K562 (cell line): ENCODE measurements around the gene YPEL1. TPM values are rescaled to one million over a fixed set of nuclear protein-coding genes. Genes with fewer than 3 reads are reported as not detected.

Experiments
- ATAC-seq: fragments of 200-7000 bp; cut with Tn5 transposase; 3 replicates; pipeline ENCODE4 v1.9.1; 2020; ENCODE audit warnings: moderate library complexity
- BruUV-seq: library from RNA; stranded (reverse); fragments of 400-500 nt; replicated peaks from 2 replicates; lab custom pipeline; 2021; lab: Mats Ljungman, UMichigan
- CTCF ChIA-PET: fragments of 300-600 bp; formaldehyde crosslinking; extraction: SDS; loops from one replicate; lab custom pipeline; 2021; ENCODE audit warnings: low intra/inter-chr PET ratio; lab: Yijun Ruan, JAX
- POLR2A ChIA-PET: fragments of 300-600, 350-650 bp; sonication (Branson Sonifier 250); formaldehyde crosslinking; extraction: SDS; loops from one replicate; lab custom pipeline; 2021; ENCODE audit warnings: antibody characterized with exemption, inconsistent platforms; lab: Yijun Ruan, JAX
- DNase-seq, 4 experiments: peaks; one replicate each; pipeline versions ENCODE4 v3.0.0 to v3.0.0-alpha.2; 2011 to 2018; ENCODE audit warnings: low spot score in 3 of 4, mixed read lengths in 3 of 4; ENCODE audit errors: extremely low read depth in 1 of 4
- FAIRE-seq: peaks from 2 replicates; lab custom pipeline; 2011; peaks lifted over from hg19 to GRCh38; lab: Jason Lieb, UNC
- H2AFZ ChIP-seq: 2 replicates; pipeline ENCODE4 v1.6.0; 2011; ENCODE audit warnings: low read depth, low read length, control low read depth, inconsistent platforms
- H3K27ac ChIP-seq: fragments of 200-600 bp; 3 replicates; pipeline ENCODE4 v1.8.0; 2011; ENCODE audit warnings: low read depth, mild to moderate bottlenecking, control low read depth, inconsistent platforms, low read length, moderate library complexity, mixed read lengths; ENCODE audit errors: extremely low read depth
- H3K27me3 ChIP-seq, 2 experiments: fragments of 300-600 bp in 1 of 2; 2 replicates in 1 of 2; 3 replicates in 1 of 2; pipeline versions ENCODE4 v1.6.0 to v1.8.0; 2011; ENCODE audit warnings: inconsistent platforms in 2 of 2, low read length in 2 of 2, mild to moderate bottlenecking in 1 of 2, mixed read lengths in 1 of 2, moderate library complexity in 1 of 2; ENCODE audit not compliant: control insufficient read depth in 2 of 2, insufficient read depth in 2 of 2
- H3K36me3 ChIP-seq: fragments of 300-600 bp; 3 replicates; pipeline ENCODE4 v1.8.0; 2011; ENCODE audit warnings: mild to moderate bottlenecking, low read length, inconsistent platforms; ENCODE audit not compliant: control insufficient read depth, insufficient read depth
- H3K4me1 ChIP-seq, 2 experiments: fragments of 200-600 bp in 1 of 2; replicated peaks in 1 of 2; 2 replicates in 1 of 2; 3 replicates in 1 of 2; pipeline versions ENCODE4 v1.5.1 to v1.8.0; 2011; ENCODE audit warnings: inconsistent platforms in 2 of 2, low read length in 2 of 2, mild to moderate bottlenecking in 1 of 2, mixed read lengths in 1 of 2, moderate library complexity in 1 of 2; ENCODE audit not compliant: control insufficient read depth in 2 of 2, insufficient read depth in 2 of 2
- H3K4me2 ChIP-seq: 2 replicates; pipeline ENCODE4 v1.6.1; 2011; ENCODE audit warnings: low read length, control low read depth, inconsistent platforms, mixed read lengths; ENCODE audit not compliant: insufficient read depth
- H3K4me3 ChIP-seq: fragments of 200-600 bp; sonication (generic), shearing (Covaris generic); 2 replicates; pipeline ENCODE4 v1.5.1; 2016; ENCODE audit warnings: control low read depth, inconsistent platforms
- H3K79me2 ChIP-seq: fragments of 200-600 bp; 3 replicates; pipeline ENCODE4 v1.8.0; 2011; ENCODE audit warnings: low read length, inconsistent platforms; ENCODE audit not compliant: control insufficient read depth, insufficient read depth
- H3K9ac ChIP-seq, 2 experiments: 2 replicates each; pipeline versions ENCODE4 v1.6.0 to v1.6.1; 2011; ENCODE audit warnings: low read depth in 2 of 2, low read length in 2 of 2, control low read depth in 1 of 2, inconsistent platforms in 1 of 2, mild to moderate bottlenecking in 1 of 2, mixed read lengths in 1 of 2; ENCODE audit not compliant: insufficient read depth in 1 of 2
- H3K9me1 ChIP-seq: one replicate; pipeline ENCODE4 v1.6.0; 2011; ENCODE audit warnings: inconsistent platforms, mild to moderate bottlenecking, low read length, moderate library complexity; ENCODE audit not compliant: control insufficient read depth, insufficient read depth
- H3K9me3 ChIP-seq: replicated peaks from 2 replicates; pipeline ENCODE4 v1.5.1; 2011; ENCODE audit warnings: low read depth, low read length, inconsistent platforms; ENCODE audit not compliant: control insufficient read depth, insufficient read depth
- H4K20me1 ChIP-seq: replicated peaks from 2 replicates; pipeline ENCODE4 v1.6.1; 2011; ENCODE audit warnings: low read length, inconsistent platforms, mixed read lengths; ENCODE audit not compliant: control insufficient read depth, insufficient read depth
- HNRNPLL ChIP-seq: fragments of 200-400 bp; formaldehyde crosslinking; IDR thresholded peaks from 2 replicates; pipeline ENCODE4 v1.6.1; 2017; ENCODE audit warnings: low read length, low read depth, mild to moderate bottlenecking; ENCODE audit not compliant: poor library complexity, severe bottlenecking
- RBM14 ChIP-seq: fragments of 200-400 bp; formaldehyde crosslinking; IDR thresholded peaks from 2 replicates; pipeline ENCODE4 v1.6.1; 2018; ENCODE audit warnings: low read depth, mild to moderate bottlenecking, low read length, moderate library complexity, borderline replicate concordance; ENCODE audit not compliant: insufficient read depth
- SMAD4 ChIP-seq: fragments of 250-450 bp; sonication (Bioruptor Pico); conservative IDR thresholded peaks from 2 replicates; pipeline ENCODE4 v1.8.0; 2021; ENCODE audit warnings: inconsistent platforms, mild to moderate bottlenecking, moderate library complexity
- SNRNP70 ChIP-seq: fragments of 200-400 bp; formaldehyde crosslinking; optimal IDR thresholded peaks from 2 replicates; pipeline ENCODE3; 2017; ENCODE audit warnings: low read depth, low read length
- TAF15 ChIP-seq: fragments of 200-400 bp; formaldehyde crosslinking; IDR thresholded peaks from 2 replicates; pipeline ENCODE4 v1.6.1; 2017; ENCODE audit warnings: mild to moderate bottlenecking, low read depth, low read length, moderate library complexity
- YY1 ChIP-seq, 3 experiments: IDR thresholded peaks; 2 replicates each; pipeline ENCODE4 v1.6.1; 2011; ENCODE audit warnings: low read length in 2 of 3, mild to moderate bottlenecking in 2 of 3, moderate library complexity in 2 of 3, borderline replicate concordance in 1 of 3, control low read depth in 1 of 3, low read depth in 1 of 3; ENCODE audit not compliant: insufficient read depth in 3 of 3, insufficient replicate concordance in 2 of 3, control insufficient read depth in 1 of 3, insufficient read length in 1 of 3; ENCODE audit errors: extremely low read depth in 1 of 3
- ZBTB8A ChIP-seq: fragments of 450-650 bp; IDR thresholded peaks from 2 replicates; pipeline ENCODE4 v1.6.1; 2018; ENCODE audit warnings: mild to moderate bottlenecking, moderate library complexity; ENCODE audit not compliant: partially characterized antibody
- WGBS: fragments of 100-300 bp; shearing (Covaris generic); methylation state at CpG from one replicate; pipeline ENCODE4 v1.1.6; 2016; ENCODE audit warnings: low coverage, mixed read lengths; ENCODE audit not compliant: insufficient coverage; ENCODE audit errors: missing lambda C conversion rate; 5-methylcytosine and 5-hydroxymethylcytosine counted together
- in situ Hi-C: fragments of 300-500 bp; cut with MboI; formaldehyde crosslinking; loops from 4 replicates; pipeline ENCODE4 v1.15.0; 2018; ENCODE audit warnings: inconsistent platforms, mixed read lengths
- intact Hi-C: fragments of 100-400 bp; cut with micrococcal nuclease; formaldehyde crosslinking; loops from 2 replicates; pipeline ENCODE4 v1.14.2; 2022
- polyA plus RNA-seq, 8 experiments: library from polyadenylated mRNA; depleted of rRNA in 4 of 8; stranded (reverse) in 5 of 8; unstranded in 3 of 8; fragments of >200 nt; fragmentation: Nextera tagmentation in 2 of 8; fragmentation: Illumina TruSeq in 1 of 8; extraction: Ambion mirVana in 2 of 8; extraction: Trizol in 1 of 8; gene quantifications; 2 replicates each; pipeline versions ENCODE4 v1.2.1 to v1.2.3, GENCODE V29; 2011 to 2014; ENCODE audit warnings: inconsistent platforms in 1 of 8, missing spikeins in 1 of 8
- total RNA-seq, 7 experiments: library from RNA; depleted of rRNA in 6 of 7; stranded (reverse); fragments of >200 nt in 6 of 7; fragmentation: Illumina TruSeq in 2 of 7; extraction: Trizol in 2 of 7; gene quantifications; 2 replicates each; pipeline versions ENCODE4 v1.2.1 to v1.2.3, GENCODE V29; 2011 to 2021; ENCODE audit warnings: low replicate concordance in 1 of 7
- TF ChIP-seq, protein P1 (sequence below): fragments of 450-650 bp; IDR thresholded peaks from 2 replicates; pipeline ENCODE4 v1.6.1; 2017; ENCODE audit warnings: antibody characterized with exemption
- TF ChIP-seq, protein P2 (sequence below): sonication (generic); formaldehyde crosslinking; IDR thresholded peaks from 2 replicates; pipeline ENCODE4 v1.8.1; 2023; ENCODE audit warnings: mild to moderate bottlenecking, missing genetic modification reagents

YPEL1 gene
- total and polyA plus RNA-seq, 9 of the 15 experiments (the other 6 are each of a cell fraction or from before 2014, with no cell fraction given) = 0.07 to 2.2 (median 0.46) TPM

DNA sequence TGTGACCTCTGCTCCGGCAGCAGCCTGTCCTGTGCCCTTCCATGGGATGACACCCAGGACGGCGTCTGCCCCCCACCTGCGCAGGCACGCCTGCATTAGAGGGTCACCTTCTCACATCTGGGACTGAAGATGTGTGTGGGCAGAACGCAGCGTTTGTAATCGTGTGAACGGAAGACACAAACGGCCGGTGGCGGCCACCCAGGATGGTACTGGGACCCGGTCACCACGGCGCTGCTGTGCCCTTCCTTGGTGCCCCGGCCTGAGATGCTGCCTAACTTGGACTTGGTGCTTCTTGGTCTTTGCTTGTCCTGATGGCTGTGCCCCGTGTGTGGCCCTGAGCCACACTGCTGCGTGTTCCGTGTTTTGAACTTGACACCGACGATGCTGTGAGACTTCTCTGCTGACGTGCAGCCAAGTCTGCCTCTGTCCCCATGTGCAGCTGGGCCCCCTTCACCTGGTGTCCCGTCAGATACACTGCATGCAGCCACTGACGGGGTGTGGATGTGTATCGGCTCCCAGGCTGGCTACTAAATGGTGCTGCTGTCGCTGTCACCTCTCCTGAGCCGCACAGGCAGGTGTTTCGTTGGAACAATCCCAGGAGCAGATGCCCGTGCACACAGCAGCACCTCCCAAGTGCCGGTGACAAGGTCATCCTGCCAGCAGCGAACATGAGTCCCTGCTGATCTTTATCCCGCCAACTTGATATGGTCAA lies 21.4 kb downstream of the YPEL1 start:
- Histone ChIP-seq H3K9ac (peak overlapping the region in 1 of 2 experiments; percentile 77; a peak in 2 of 4 replicates), H2AFZ (no peak overlapping the region), H3K79me2 (no peaks in the 10 kb centered on the region), H4K20me1 (peaks cover 39% of the 10 kb centered on the region), H3K36me3 (no peaks in the 10 kb centered on the region), H3K4me1 (peaks cover 9 to 14% of the 10 kb centered on the region in 2 experiments; a peak in 4 of 5 replicates), H3K4me3 (no peak overlapping the region), H3K27me3 (peaks cover 47 to 72% of the 10 kb centered on the region in 2 experiments), H3K4me2 (peak overlapping the region; percentile 1; the same call in 1 of the 2 replicates), H3K27ac (no peak overlapping the region), H3K9me3 (no peaks in the 10 kb centered on the region), H3K9me1 (no peaks in the 10 kb centered on the region)
- TF ChIP-seq, protein P1, sequence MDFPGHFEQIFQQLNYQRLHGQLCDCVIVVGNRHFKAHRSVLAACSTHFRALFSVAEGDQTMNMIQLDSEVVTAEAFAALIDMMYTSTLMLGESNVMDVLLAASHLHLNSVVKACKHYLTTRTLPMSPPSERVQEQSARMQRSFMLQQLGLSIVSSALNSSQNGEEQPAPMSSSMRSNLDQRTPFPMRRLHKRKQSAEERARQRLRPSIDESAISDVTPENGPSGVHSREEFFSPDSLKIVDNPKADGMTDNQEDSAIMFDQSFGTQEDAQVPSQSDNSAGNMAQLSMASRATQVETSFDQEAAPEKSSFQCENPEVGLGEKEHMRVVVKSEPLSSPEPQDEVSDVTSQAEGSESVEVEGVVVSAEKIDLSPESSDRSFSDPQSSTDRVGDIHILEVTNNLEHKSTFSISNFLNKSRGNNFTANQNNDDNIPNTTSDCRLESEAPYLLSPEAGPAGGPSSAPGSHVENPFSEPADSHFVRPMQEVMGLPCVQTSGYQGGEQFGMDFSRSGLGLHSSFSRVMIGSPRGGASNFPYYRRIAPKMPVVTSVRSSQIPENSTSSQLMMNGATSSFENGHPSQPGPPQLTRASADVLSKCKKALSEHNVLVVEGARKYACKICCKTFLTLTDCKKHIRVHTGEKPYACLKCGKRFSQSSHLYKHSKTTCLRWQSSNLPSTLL = no peak
- no peak for TF ChIP-seq ZBTB8A
- TF ChIP-seq TAF15 = 0 out of 2 replicates have a peak, but pooled peaks have one; percentile 26
- peak; percentile 98; the same call in 1 of the 2 replicates for TF ChIP-seq RBM14
- no peak for TF ChIP-seq SMAD4 (CRISPR knock-in tag)
- TF ChIP-seq HNRNPLL = peak; percentile 35
- TF ChIP-seq, protein P2, sequence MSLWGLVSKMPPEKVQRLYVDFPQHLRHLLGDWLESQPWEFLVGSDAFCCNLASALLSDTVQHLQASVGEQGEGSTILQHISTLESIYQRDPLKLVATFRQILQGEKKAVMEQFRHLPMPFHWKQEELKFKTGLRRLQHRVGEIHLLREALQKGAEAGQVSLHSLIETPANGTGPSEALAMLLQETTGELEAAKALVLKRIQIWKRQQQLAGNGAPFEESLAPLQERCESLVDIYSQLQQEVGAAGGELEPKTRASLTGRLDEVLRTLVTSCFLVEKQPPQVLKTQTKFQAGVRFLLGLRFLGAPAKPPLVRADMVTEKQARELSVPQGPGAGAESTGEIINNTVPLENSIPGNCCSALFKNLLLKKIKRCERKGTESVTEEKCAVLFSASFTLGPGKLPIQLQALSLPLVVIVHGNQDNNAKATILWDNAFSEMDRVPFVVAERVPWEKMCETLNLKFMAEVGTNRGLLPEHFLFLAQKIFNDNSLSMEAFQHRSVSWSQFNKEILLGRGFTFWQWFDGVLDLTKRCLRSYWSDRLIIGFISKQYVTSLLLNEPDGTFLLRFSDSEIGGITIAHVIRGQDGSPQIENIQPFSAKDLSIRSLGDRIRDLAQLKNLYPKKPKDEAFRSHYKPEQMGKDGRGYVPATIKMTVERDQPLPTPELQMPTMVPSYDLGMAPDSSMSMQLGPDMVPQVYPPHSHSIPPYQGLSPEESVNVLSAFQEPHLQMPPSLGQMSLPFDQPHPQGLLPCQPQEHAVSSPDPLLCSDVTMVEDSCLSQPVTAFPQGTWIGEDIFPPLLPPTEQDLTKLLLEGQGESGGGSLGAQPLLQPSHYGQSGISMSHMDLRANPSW (CRISPR knock-in tag) = peak; percentile 74
- TF ChIP-seq SNRNP70 = peak; percentile 87
- peak in 1 of 3 experiments; percentile 10 for TF ChIP-seq YY1 (IDR thresholded peaks at IDR 0.05; ENCODE audit: borderline replicate concordance in 1 of 3, control insufficient read depth in 1 of 3, extremely low read depth in 1 of 3, insufficient read depth in 3 of 3, insufficient read length in 1 of 3, insufficient replicate concordance in 2 of 3, low read depth in 1 of 3, low read length in 2 of 3)
- peak in 3 of 4 experiments; percentile 55 to 70 (median 67) for DNase-seq
- ChIA-PET CTCF (interaction anchor here (0.5 to 12.1 kb wide), 12 partner anchors 9 to 341 kb away, joined by 3 to 609 read pairs (median 14); partner anchors contain the start of genes MAPK1, PPM1F and TOP3B), POLR2A (interaction anchor here (1.0 to 2.6 kb wide), 4 partner anchors 14 to 226 kb away, joined by 3 to 12 read pairs (median 4); no protein-coding TSS in a partner anchor)
- FAIRE-seq = no peak
- peak; percentile 1 for ATAC-seq
- no TSS peak for BruUV-seq
- intact Hi-C loops = loop anchor here (5.0 kb wide), 6 partner anchors 63 to 488 kb away; no protein-coding TSS in a partner anchor
- WGBS = 10% methylated on average over 32 of the region's 32 CpGs
- in situ Hi-C loops = loop anchor here (5.0 kb wide), 1 partner anchor 233 kb away; no protein-coding TSS in a partner anchor
